Measurements from ENCODE around the gene MCL1.
"Not testable (repeated sequence)": the region's sequence is repeated elsewhere in the genome, so short reads cannot be mapped to it uniquely, and the experiment has no call there.

The MCL1 gene

GRCh38 chr1:150567341-150567716, 12.1 kb downstream of the MCL1 start:
- peak overlapping the region; percentile 98 for H3K27ac Mint-ChIP-seq
- H3K4me3 Mint-ChIP-seq, result peak overlapping the region; percentile 88
- peak; percentile 68 for ATAC-seq
- peaks cover 85% of the 10 kb centered on the region for H3K36me3 Mint-ChIP-seq
- DNase-seq (ENCODE audit: low spot score in 2 of 2), result peak; percentile 48 to 89
- peaks cover 84% of the 10 kb centered on the region for H3K4me1 Mint-ChIP-seq
- H3K9me3 Mint-ChIP-seq, result no peaks in the 10 kb centered on the region

GRCh38 chr1:150566589-150567340, 12.6 kb downstream of the MCL1 start:
- H3K4me3 Mint-ChIP-seq, result peak overlapping the region; percentile 88
- DNase-seq (ENCODE audit: low spot score in 2 of 2), result peak in 1 of 2 donors; percentile 51
- ATAC-seq, result no peak
- H3K4me1 Mint-ChIP-seq, result peaks cover 87% of the 10 kb centered on the region
- H3K36me3 Mint-ChIP-seq, result peaks cover 85% of the 10 kb centered on the region
- no peaks in the 10 kb centered on the region for H3K9me3 Mint-ChIP-seq
- peak overlapping the region; percentile 98 for H3K27ac Mint-ChIP-seq

- peak overlapping the region; percentile 98 for H3K27ac Mint-ChIP-seq
- not testable (repeated sequence) for H3K9me3 Mint-ChIP-seq; DNase-seq (ENCODE audit: low spot score in 2 of 2); ATAC-seq
- H3K36me3 Mint-ChIP-seq, result peaks cover 81% of the 10 kb centered on the region
- H3K4me3 Mint-ChIP-seq, result peak overlapping the region; percentile 88
- peaks cover 92% of the 10 kb centered on the region for H3K4me1 Mint-ChIP-seq
Measured at GRCh38 chr1:150565240-150565991, 14.0 kb downstream of the MCL1 start.

- DNase-seq (ENCODE audit: low spot score in 2 of 2) (peak in 1 of 2 donors; percentile 64), ATAC-seq (no peak)
- Mint-ChIP-seq H3K4me3 (peak overlapping the region; percentile 88), H3K4me1 (peaks cover 87% of the 10 kb centered on the region), H3K9me3 (no peaks in the 10 kb centered on the region), H3K27ac (peak overlapping the region; percentile 97), H3K36me3 (peaks cover 70% of the 10 kb centered on the region)
Measured at GRCh38 chr1:150564051-150564991, 15.1 kb downstream of the MCL1 start.

GRCh38 chr1:150563340-150564038, 15.9 kb downstream of the MCL1 start:
- H3K9me3 Mint-ChIP-seq, result no peaks in the 10 kb centered on the region
- H3K36me3 Mint-ChIP-seq, result peaks cover 63% of the 10 kb centered on the region
- H3K4me3 Mint-ChIP-seq, result peak overlapping the region; percentile 88
- peak; percentile 52 for ATAC-seq
- peak in 1 of 2 donors; percentile 69 for DNase-seq (ENCODE audit: low spot score in 2 of 2)
- H3K4me1 Mint-ChIP-seq, result peaks cover 79% of the 10 kb centered on the region
- peak overlapping the region; percentile 97 for H3K27ac Mint-ChIP-seq

- H3K4me3 Mint-ChIP-seq, result peak overlapping the region; percentile 88
- H3K9me3 Mint-ChIP-seq, result no peaks in the 10 kb centered on the region
- peak; percentile 48 for ATAC-seq
- H3K36me3 Mint-ChIP-seq, result peaks cover 55% of the 10 kb centered on the region
- peaks cover 71% of the 10 kb centered on the region for H3K4me1 Mint-ChIP-seq
- peak; percentile 49 to 87 for DNase-seq (ENCODE audit: low spot score in 2 of 2)
- H3K27ac Mint-ChIP-seq, result peak overlapping the region; percentile 97
Measured at GRCh38 chr1:150562446-150563339, 16.7 kb downstream of the MCL1 start.

- peak overlapping the region; percentile 88 for H3K4me3 Mint-ChIP-seq
- no peaks in the 10 kb centered on the region for H3K9me3 Mint-ChIP-seq
- peaks cover 64% of the 10 kb centered on the region for H3K4me1 Mint-ChIP-seq
- H3K27ac Mint-ChIP-seq, result peak overlapping the region; percentile 97
- peak; percentile 77 for ATAC-seq
- peak; percentile 81 to 95 for DNase-seq (ENCODE audit: low spot score in 2 of 2)
- peaks cover 48% of the 10 kb centered on the region for H3K36me3 Mint-ChIP-seq
Measured at GRCh38 chr1:150561974-150562445, 17.4 kb downstream of the MCL1 start.

GRCh38 chr1:150561254-150561973, 18.0 kb downstream of the MCL1 start:
- DNase-seq (ENCODE audit: low spot score in 2 of 2) (peak; percentile 42 to 95), ATAC-seq (peak; percentile 52)
- peaks cover 58% of the 10 kb centered on the region for H3K4me1 Mint-ChIP-seq

GRCh38 chr1:150560576-150561253, 18.7 kb downstream of the MCL1 start:
- Mint-ChIP-seq H3K4me1 (peaks cover 55% of the 10 kb centered on the region), H3K27ac (peak overlapping the region; percentile 97), H3K36me3 (peaks cover 42% of the 10 kb centered on the region), H3K4me3 (peak overlapping the region; percentile 88), H3K9me3 (no peaks in the 10 kb centered on the region)
- DNase-seq (ENCODE audit: low spot score in 2 of 2), result peak in 1 of 2 donors; percentile 79
- ATAC-seq, result peak; percentile 59

More at GRCh38 chr1:150561254-150561973, 18.0 kb downstream of the MCL1 start:
- Mint-ChIP-seq H3K9me3 (no peaks in the 10 kb centered on the region), H3K36me3 (peaks cover 45% of the 10 kb centered on the region), H3K27ac (peak overlapping the region; percentile 97), H3K4me3 (peak overlapping the region; percentile 88)

- peak overlapping the region; percentile 88 for H3K4me3 Mint-ChIP-seq
- no peaks in the 10 kb centered on the region for H3K9me3 Mint-ChIP-seq
- peak overlapping the region; percentile 97 for H3K27ac Mint-ChIP-seq
- peak; percentile 12 for ATAC-seq
- H3K4me1 Mint-ChIP-seq, result peaks cover 52% of the 10 kb centered on the region
- peaks cover 42% of the 10 kb centered on the region for H3K36me3 Mint-ChIP-seq
- peak; percentile 77 to 92 for DNase-seq (ENCODE audit: low spot score in 2 of 2)
Measured at GRCh38 chr1:150560011-150560438, 19.4 kb downstream of the MCL1 start.

GRCh38 chr1:150559656-150560010, 19.8 kb downstream of the MCL1 start:
- Mint-ChIP-seq H3K36me3 (peaks cover 38% of the 10 kb centered on the region), H3K27ac (peak overlapping the region; percentile 97), H3K4me3 (peak overlapping the region; percentile 88), H3K9me3 (no peaks in the 10 kb centered on the region), H3K4me1 (peaks cover 48% of the 10 kb centered on the region)
- ATAC-seq (no peak), DNase-seq (ENCODE audit: low spot score in 2 of 2) (no peak)

- no peak for DNase-seq (ENCODE audit: low spot score in 2 of 2)
- Mint-ChIP-seq H3K4me3 (no peak overlapping the region), H3K9me3 (no peaks in the 10 kb centered on the region), H3K27ac (no peak overlapping the region), H3K4me1 (peaks cover 42% of the 10 kb centered on the region), H3K36me3 (peaks cover 38% of the 10 kb centered on the region)
- ATAC-seq, result no peak
Measured at GRCh38 chr1:150558761-150559655, 20.4 kb downstream of the MCL1 start.
